HFFc6 (cell line): ENCODE data around the gene DOHH. TPM values are rescaled to one million over a fixed set of nuclear protein-coding genes. Genes with fewer than 3 reads are reported as not detected.

Experiments
- DNase-seq: peaks from one replicate; pipeline ENCODE4 v3.0.0-alpha.2; 2018
- H3K27ac Mint-ChIP-seq: 2 replicates; pipeline ENCODE4 v1.8.0; 2020; ENCODE audit warnings: mild to moderate bottlenecking, mixed read lengths
- H3K27me3 Mint-ChIP-seq: 2 replicates; pipeline ENCODE4 v1.8.0; 2021; ENCODE audit warnings: mild to moderate bottlenecking, moderate library complexity, mixed read lengths; ENCODE audit not compliant: insufficient read depth
- H3K36me3 Mint-ChIP-seq: 2 replicates; pipeline ENCODE4 v1.8.0; 2021; ENCODE audit warnings: low read depth, mixed read lengths
- H3K4me1 Mint-ChIP-seq: 2 replicates; pipeline ENCODE4 v1.8.0; 2020; ENCODE audit warnings: low read depth, mixed read lengths
- H3K4me3 Mint-ChIP-seq: 2 replicates; pipeline ENCODE4 v1.8.0; 2020; ENCODE audit warnings: mild to moderate bottlenecking, moderate library complexity, mixed read lengths
- H3K9me3 Mint-ChIP-seq: 2 replicates; pipeline ENCODE4 v1.8.0; 2020; ENCODE audit warnings: mild to moderate bottlenecking, mixed read lengths
- CTCF ChIP-seq: fragments of 200-600 bp; sonication (generic); IDR thresholded peaks from 2 replicates; pipeline ENCODE4 v1.5.0; 2021; ENCODE audit warnings: antibody characterized with exemption, mild to moderate bottlenecking
- total RNA-seq, 6 experiments: library from RNA; stranded (reverse); fragmentation: NEBNext Ultra II Directional; extraction: Animal tissue kit (Norgen Biotek cat#: 25700); gene quantifications; 2 replicates in 1 of 6; 3 replicates in 5 of 6; pipeline ENCODE4 v1.2.3, GENCODE V29; 2021

Gene DOHH
- total RNA-seq, 6 experiments from 2014 or later, result 14.3 to 20.4 (median 17.0) TPM

DNA sequence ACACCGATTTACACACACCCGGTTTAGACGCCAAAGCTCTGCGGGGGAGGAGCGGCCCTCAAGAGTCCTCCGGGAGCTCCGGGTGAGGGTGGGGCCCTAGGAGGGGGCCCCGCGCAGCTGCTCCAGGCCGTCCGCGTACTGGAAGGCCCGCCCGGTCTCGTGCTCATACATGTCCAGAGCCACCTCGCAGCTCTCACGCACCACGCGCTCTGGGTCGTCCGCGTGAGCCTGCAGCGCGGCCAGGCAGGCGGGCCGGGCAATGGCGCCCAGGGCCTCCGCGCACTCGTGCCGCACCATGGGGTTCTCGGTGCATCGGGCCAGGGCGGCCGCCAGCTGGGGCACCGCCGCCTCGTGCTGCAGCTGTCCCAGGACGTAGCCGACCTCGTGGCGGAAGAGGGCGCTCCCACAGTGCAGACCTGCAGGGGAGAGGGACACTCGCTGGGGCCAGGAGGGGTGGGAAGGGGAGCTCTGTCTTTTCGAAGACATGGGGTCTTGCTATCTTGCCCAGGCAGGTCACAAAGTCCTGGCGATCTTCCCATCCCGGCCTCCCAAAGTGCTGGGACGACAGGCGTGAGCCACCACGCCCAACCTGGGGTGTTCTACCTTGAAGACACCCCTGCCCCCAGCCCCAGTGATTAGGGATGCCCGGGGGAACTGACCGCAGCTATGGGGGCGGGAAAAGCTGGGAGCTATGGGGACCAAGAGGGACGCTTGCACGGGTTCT, 8.9 kb downstream of the DOHH start:
- Mint-ChIP-seq H3K4me1 (no peaks in the 10 kb centered on the region), H3K27me3 (no peaks in the 10 kb centered on the region), H3K36me3 (peaks cover 5% of the 10 kb centered on the region; the same call in 1 of the 2 replicates), H3K9me3 (no peaks in the 10 kb centered on the region), H3K27ac (no peak overlapping the region), H3K4me3 (no peak overlapping the region)
- no peak for TF ChIP-seq CTCF
- no peak for DNase-seq

GRCh38 chr19:3483226-3483628, 17.2 kb downstream of the DOHH start, which contains the start of gene SMIM44:
Gene SMIM44 (minus strand): TSS chr19:3483441. CDS start chr19:3483403, 38 bp downstream.
- no peak within 1 kb of the TSS for H3K4me3 Mint-ChIP-seq
- no peaks in the 10 kb centered on the region for H3K4me1 Mint-ChIP-seq
- no peak within 1 kb of the TSS for H3K27ac Mint-ChIP-seq
- H3K9me3 Mint-ChIP-seq, result no peaks in the 10 kb centered on the region
- TF ChIP-seq CTCF, result no peak
- DNase-seq, result no peak
- H3K36me3 Mint-ChIP-seq, result no peaks in the 10 kb centered on the region
- peaks cover 13% of the 10 kb centered on the region for H3K27me3 Mint-ChIP-seq

DNA sequence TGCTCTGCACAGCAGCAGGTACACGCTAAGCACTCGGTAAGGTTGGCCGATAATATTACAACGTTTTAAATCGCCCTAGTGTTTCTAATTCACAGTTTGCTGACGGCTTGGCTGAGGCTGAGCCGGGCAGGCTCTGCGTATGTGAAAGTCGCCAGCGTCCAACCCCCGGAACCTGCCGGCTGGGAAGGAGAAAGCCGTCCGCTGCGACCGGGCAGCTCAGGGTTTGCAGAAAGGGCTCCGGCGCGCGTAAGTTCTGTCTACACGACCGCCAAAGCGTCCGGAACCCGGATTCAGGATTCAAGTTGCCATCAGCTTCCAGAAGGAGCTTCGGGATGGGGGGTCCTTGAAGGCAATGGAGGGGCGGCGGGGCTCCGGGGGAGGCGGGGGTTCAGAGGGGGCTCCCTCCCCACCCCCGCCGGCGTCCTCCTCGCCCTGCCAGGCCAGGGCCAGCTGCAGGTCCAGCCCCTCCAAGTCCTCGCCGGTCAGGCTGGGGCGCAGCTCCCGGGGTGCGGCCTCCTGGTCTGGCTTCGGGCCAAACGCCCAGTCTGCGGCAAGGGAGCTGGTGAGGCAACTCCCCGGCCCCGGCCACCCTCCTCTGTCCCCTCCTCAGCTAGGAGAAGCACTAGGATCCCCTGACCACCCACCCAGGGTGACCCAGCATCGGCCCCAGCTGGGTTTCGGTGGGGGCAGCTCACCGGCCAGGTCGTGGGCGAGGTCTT, 17.8 kb downstream of the DOHH start:
- no peaks in the 10 kb centered on the region for H3K4me1 Mint-ChIP-seq
- DNase-seq, result no peak
- peaks cover 13% of the 10 kb centered on the region for H3K27me3 Mint-ChIP-seq
- no peak for TF ChIP-seq CTCF
- no peaks in the 10 kb centered on the region for H3K9me3 Mint-ChIP-seq
- no peaks in the 10 kb centered on the region for H3K36me3 Mint-ChIP-seq
- H3K27ac Mint-ChIP-seq, result no peak overlapping the region
- no peak overlapping the region for H3K4me3 Mint-ChIP-seq

GRCh38 chr19:3481241-3482090, 19.0 kb downstream of the DOHH start:
- H3K36me3 Mint-ChIP-seq, result no peaks in the 10 kb centered on the region
- H3K27me3 Mint-ChIP-seq, result peaks cover 15% of the 10 kb centered on the region
- no peaks in the 10 kb centered on the region for H3K4me1 Mint-ChIP-seq
- TF ChIP-seq CTCF, result no peak
- no peak for DNase-seq
- H3K27ac Mint-ChIP-seq, result no peak overlapping the region
- H3K4me3 Mint-ChIP-seq, result no peak overlapping the region
- H3K9me3 Mint-ChIP-seq, result no peaks in the 10 kb centered on the region

GRCh38 chr19:3480383-3481091, 19.9 kb downstream of the DOHH start, which contains the start of gene SMIM24:
Gene SMIM24 (minus strand): TSS chr19:3480525. CDS start chr19:3480463, 62 bp downstream.
- no peak within 1 kb of the TSS for H3K4me3 Mint-ChIP-seq
- H3K27me3 Mint-ChIP-seq, result peaks cover 15% of the 10 kb centered on the region
- H3K4me1 Mint-ChIP-seq, result no peaks in the 10 kb centered on the region
- H3K9me3 Mint-ChIP-seq, result no peaks in the 10 kb centered on the region
- no peak for TF ChIP-seq CTCF
- no peak within 1 kb of the TSS for H3K27ac Mint-ChIP-seq
- H3K36me3 Mint-ChIP-seq, result no peaks in the 10 kb centered on the region
- no peak for DNase-seq
